Upper lobe of left lung (tissue), 4 donors: ENCODE measurements around the gene ANKAR.

ENCODE experiments used
- CTCF ChIP-seq, 6 experiments: fragments of 450-650 bp in 4 of 6; fragments of 200-600 bp in 2 of 6; sonication (generic) in 2 of 6; IDR thresholded peaks; one replicate each; pipeline ENCODE4 v1.5.1; 2016 to 2019; ENCODE audit warnings: antibody characterized with exemption in 6 of 6
- POLR2A ChIP-seq, 4 donors: fragments of 450-650 bp; IDR thresholded peaks; one replicate each; pipeline ENCODE4 v1.5.1; 2016 to 2017; ENCODE audit warnings: antibody characterized with exemption in 4 of 4, mild to moderate bottlenecking in 2 of 4

GRCh38 chr2:189635353-189635752, 39.1 kb upstream of the ANKAR start:
- TF ChIP-seq CTCF (IDR thresholded peaks at IDR 0.05) = no peak
- TF ChIP-seq POLR2A (IDR thresholded peaks at IDR 0.05) = no peak
